ENCODE results near the gene F5. TPM values are rescaled to one million over a fixed set of nuclear protein-coding genes. Genes with fewer than 3 reads are reported as not detected.

The F5 gene
- total and polyA plus RNA-seq, 2 donors (not counting 1 experiment from before 2014, with no cell fraction given): under 0.01 TPM; not detected in 1

- Histone ChIP-seq H3K79me2 (ENCODE audit: control insufficient read depth, insufficient read depth, low read length) (no peaks in the 10 kb centered on the region), H3K27me3 (ENCODE audit: control insufficient read depth, insufficient read depth, low read length) (no peaks in the 10 kb centered on the region), H3K4me2 (ENCODE audit: extremely low read depth, insufficient read depth, low read length) (no peak overlapping the region), H2AFZ (ENCODE audit: low read length) (no peak overlapping the region), H3K36me3 (ENCODE audit: control insufficient read depth, insufficient read depth, low read length) (no peaks in the 10 kb centered on the region), H3K9ac (ENCODE audit: insufficient read depth, low read length) (no peak overlapping the region), H3K27ac (ENCODE audit: insufficient read depth, low read length) (no peak overlapping the region), H3K4me1 (ENCODE audit: control insufficient read depth, extremely low read depth, insufficient read depth, low read length) (no peaks in the 10 kb centered on the region), H3K4me3 (replicated peaks in 1 of 4; ENCODE audit: control extremely low read depth in 1 of 4, insufficient read depth in 1 of 4, low read depth in 3 of 4, low read length in 4 of 4) (no peak overlapping the region), H4K20me1 (ENCODE audit: control insufficient read depth, extremely low read depth, insufficient read depth, low read length) (no peaks in the 10 kb centered on the region), H3K9me3 (ENCODE audit: control insufficient read depth, insufficient read depth, low read depth, low read length) (no peaks in the 10 kb centered on the region)
- TF ChIP-seq CTCF (conservative IDR thresholded peaks at IDR 0.05 in 1 of 2, IDR thresholded peaks at IDR 0.05 in 1 of 2; ENCODE audit: low read depth in 1 of 2, low read length in 2 of 2) (peak; percentile 74 to 88), EZH2 (IDR thresholded peaks at IDR 0.05; ENCODE audit: low read length, missing control alignments) (no peak)
- peak; percentile 70 to 89 for DNase-seq (ENCODE audit: low read depth in 2 of 2)
Observed at GRCh38 chr1:169546087-169546995, 39.9 kb downstream of the F5 start.

GRCh38 chr1:169545472-169545871 is 40.8 kb downstream of the F5 start:
- H3K36me3 ChIP-seq (ENCODE audit: control insufficient read depth, insufficient read depth, low read length): no peaks in the 10 kb centered on the region
- H3K9me3 ChIP-seq (ENCODE audit: control insufficient read depth, insufficient read depth, low read depth, low read length): no peaks in the 10 kb centered on the region
- no peak overlapping the region for H2AFZ ChIP-seq (ENCODE audit: low read length)
- H4K20me1 ChIP-seq (ENCODE audit: control insufficient read depth, extremely low read depth, insufficient read depth, low read length): no peaks in the 10 kb centered on the region
- H3K4me2 ChIP-seq (ENCODE audit: extremely low read depth, insufficient read depth, low read length): no peak overlapping the region
- H3K79me2 ChIP-seq (ENCODE audit: control insufficient read depth, insufficient read depth, low read length): no peaks in the 10 kb centered on the region
- no peak overlapping the region for H3K9ac ChIP-seq (ENCODE audit: insufficient read depth, low read length)
- H3K27me3 ChIP-seq (ENCODE audit: control insufficient read depth, insufficient read depth, low read length): no peaks in the 10 kb centered on the region
- no peak for DNase-seq (ENCODE audit: low read depth in 2 of 2)
- H3K27ac ChIP-seq (ENCODE audit: insufficient read depth, low read length): no peak overlapping the region
- TF ChIP-seq EZH2 (IDR thresholded peaks at IDR 0.05; ENCODE audit: low read length, missing control alignments) (no peak), CTCF (conservative IDR thresholded peaks at IDR 0.05 in 1 of 2, IDR thresholded peaks at IDR 0.05 in 1 of 2; ENCODE audit: low read depth in 1 of 2, low read length in 2 of 2) (no peak)
- H3K4me3 ChIP-seq (replicated peaks in 1 of 4; ENCODE audit: control extremely low read depth in 1 of 4, insufficient read depth in 1 of 4, low read depth in 3 of 4, low read length in 4 of 4): no peak overlapping the region
- H3K4me1 ChIP-seq (ENCODE audit: control insufficient read depth, extremely low read depth, insufficient read depth, low read length): no peaks in the 10 kb centered on the region

- no peak overlapping the region for H3K4me2 ChIP-seq (ENCODE audit: extremely low read depth, insufficient read depth, low read length)
Observed at GRCh38 chr1:169538998-169539871, 47.0 kb downstream of the F5 start.

More at GRCh38 chr1:169538998-169539871, 47.0 kb downstream of the F5 start:
- Histone ChIP-seq H3K9me3 (ENCODE audit: control insufficient read depth, insufficient read depth, low read depth, low read length) (no peaks in the 10 kb centered on the region), H3K36me3 (ENCODE audit: control insufficient read depth, insufficient read depth, low read length) (no peaks in the 10 kb centered on the region), H3K4me1 (ENCODE audit: control insufficient read depth, extremely low read depth, insufficient read depth, low read length) (no peaks in the 10 kb centered on the region), H4K20me1 (ENCODE audit: control insufficient read depth, extremely low read depth, insufficient read depth, low read length) (no peaks in the 10 kb centered on the region), H2AFZ (ENCODE audit: low read length) (no peak overlapping the region), H3K27me3 (ENCODE audit: control insufficient read depth, insufficient read depth, low read length) (no peaks in the 10 kb centered on the region), H3K4me3 (replicated peaks in 1 of 4; ENCODE audit: control extremely low read depth in 1 of 4, insufficient read depth in 1 of 4, low read depth in 3 of 4, low read length in 4 of 4) (no peak overlapping the region), H3K9ac (ENCODE audit: insufficient read depth, low read length) (no peak overlapping the region), H3K27ac (ENCODE audit: insufficient read depth, low read length) (no peak overlapping the region), H3K79me2 (ENCODE audit: control insufficient read depth, insufficient read depth, low read length) (no peaks in the 10 kb centered on the region)
- DNase-seq (ENCODE audit: low read depth in 2 of 2): peak; percentile 87 to 91
- TF ChIP-seq CTCF (conservative IDR thresholded peaks at IDR 0.05 in 1 of 2, IDR thresholded peaks at IDR 0.05 in 1 of 2; ENCODE audit: low read depth in 1 of 2, low read length in 2 of 2) (no peak), EZH2 (IDR thresholded peaks at IDR 0.05; ENCODE audit: low read length, missing control alignments) (no peak)
